ENCODE measurements around the gene SLC35G3.
"Not testable (repeated sequence)": the region's sequence is repeated elsewhere in the genome, so short reads cannot be mapped to it uniquely, and the experiment has no call there.

The SLC35G3 gene

GRCh38 chr17:35176897-35177296, 17.3 kb downstream of the SLC35G3 start:
- H3K79me2 ChIP-seq (ENCODE audit: insufficient read depth, low read length) = no peaks in the 10 kb centered on the region
- no peaks in the 10 kb centered on the region for H4K20me1 ChIP-seq (ENCODE audit: low read depth, low read length)
- no peak overlapping the region for H3K27ac ChIP-seq (ENCODE audit: low read depth, low read length)
- H3K4me3 ChIP-seq (ENCODE audit: insufficient read depth, low read length, poor library complexity, severe bottlenecking) = no peak overlapping the region
- H3F3A ChIP-seq (ENCODE audit: insufficient read depth) = no peaks in the 10 kb centered on the region
- H3K9me3 ChIP-seq (ENCODE audit: insufficient read depth, low read length) = no peaks in the 10 kb centered on the region
- H3K36me3 ChIP-seq (ENCODE audit: low read length) = no peaks in the 10 kb centered on the region
- H3K27me3 ChIP-seq (ENCODE audit: low read length) = no peaks in the 10 kb centered on the region
- TF ChIP-seq CTCF (IDR thresholded peaks at IDR 0.05; ENCODE audit: insufficient read depth, low read length, poor library complexity, severe bottlenecking) (no peak), EZH2phosphoT487 (conservative IDR thresholded peaks at IDR 0.05; ENCODE audit: low read length) (no peak)
- no peak overlapping the region for H2AFZ ChIP-seq (ENCODE audit: low read depth, low read length, severe bottlenecking)
- no peak overlapping the region for H3K9ac ChIP-seq (ENCODE audit: low read length)
- no peak overlapping the region for H3K4me2 ChIP-seq (ENCODE audit: low read depth, low read length, poor library complexity, severe bottlenecking)
- no peaks in the 10 kb centered on the region for H3K9me2 ChIP-seq (replicated peaks; ENCODE audit: insufficient read depth, low read length)

GRCh38 chr17:35175638-35176415, 18.4 kb downstream of the SLC35G3 start:
- H3K27me3 ChIP-seq (ENCODE audit: low read length) = no peaks in the 10 kb centered on the region
- H2AFZ ChIP-seq (ENCODE audit: low read depth, low read length, severe bottlenecking) = no peak overlapping the region
- H3K27ac ChIP-seq (ENCODE audit: low read depth, low read length) = no peak overlapping the region
- H3F3A ChIP-seq (ENCODE audit: insufficient read depth) = no peaks in the 10 kb centered on the region
- no peak for TF ChIP-seq CTCF (IDR thresholded peaks at IDR 0.05; ENCODE audit: insufficient read depth, low read length, poor library complexity, severe bottlenecking)
- no peak for TF ChIP-seq EZH2phosphoT487 (conservative IDR thresholded peaks at IDR 0.05; ENCODE audit: low read length)
- no peaks in the 10 kb centered on the region for H4K20me1 ChIP-seq (ENCODE audit: low read depth, low read length)
- H3K4me2 ChIP-seq (ENCODE audit: low read depth, low read length, poor library complexity, severe bottlenecking) = no peak overlapping the region
- no peaks in the 10 kb centered on the region for H3K9me3 ChIP-seq (ENCODE audit: insufficient read depth, low read length)
- H3K36me3 ChIP-seq (ENCODE audit: low read length) = no peaks in the 10 kb centered on the region
- no peak overlapping the region for H3K4me3 ChIP-seq (ENCODE audit: insufficient read depth, low read length, poor library complexity, severe bottlenecking)
- H3K9me2 ChIP-seq (replicated peaks; ENCODE audit: insufficient read depth, low read length) = no peaks in the 10 kb centered on the region
- no peaks in the 10 kb centered on the region for H3K79me2 ChIP-seq (ENCODE audit: insufficient read depth, low read length)
- no peak overlapping the region for H3K9ac ChIP-seq (ENCODE audit: low read length)

- TF ChIP-seq EZH2phosphoT487 (conservative IDR thresholded peaks at IDR 0.05; ENCODE audit: low read length) = no peak
- no peak for TF ChIP-seq CTCF (IDR thresholded peaks at IDR 0.05; ENCODE audit: insufficient read depth, low read length, poor library complexity, severe bottlenecking)
These were observed 19.3 kb downstream of the SLC35G3 start for GRCh38 chr17:35174835-35175334.

GRCh38 chr17:35172321-35172720, 21.9 kb downstream of the SLC35G3 start:
- H3K36me3 ChIP-seq (ENCODE audit: low read length); H2AFZ ChIP-seq (ENCODE audit: low read depth, low read length, severe bottlenecking); H3K9ac ChIP-seq (ENCODE audit: low read length); H3K4me3 ChIP-seq (ENCODE audit: insufficient read depth, low read length, poor library complexity, severe bottlenecking); H3K9me2 ChIP-seq (replicated peaks; ENCODE audit: insufficient read depth, low read length); H3K9me3 ChIP-seq (ENCODE audit: insufficient read depth, low read length); H3K4me2 ChIP-seq (ENCODE audit: low read depth, low read length, poor library complexity, severe bottlenecking); H4K20me1 ChIP-seq (ENCODE audit: low read depth, low read length); H3K27me3 ChIP-seq (ENCODE audit: low read length); H3K79me2 ChIP-seq (ENCODE audit: insufficient read depth, low read length); H3K27ac ChIP-seq (ENCODE audit: low read depth, low read length); H3F3A ChIP-seq (ENCODE audit: insufficient read depth): not testable (repeated sequence)

More at GRCh38 chr17:35174835-35175334, 19.3 kb downstream of the SLC35G3 start:
- no peak overlapping the region for H2AFZ ChIP-seq (ENCODE audit: low read depth, low read length, severe bottlenecking)
- no peaks in the 10 kb centered on the region for H3K27me3 ChIP-seq (ENCODE audit: low read length)
- no peak overlapping the region for H3K9ac ChIP-seq (ENCODE audit: low read length)
- no peaks in the 10 kb centered on the region for H4K20me1 ChIP-seq (ENCODE audit: low read depth, low read length)
- no peaks in the 10 kb centered on the region for H3K36me3 ChIP-seq (ENCODE audit: low read length)
- no peak overlapping the region for H3K27ac ChIP-seq (ENCODE audit: low read depth, low read length)
- H3K4me3 ChIP-seq (ENCODE audit: insufficient read depth, low read length, poor library complexity, severe bottlenecking) = no peak overlapping the region
- no peak overlapping the region for H3K4me2 ChIP-seq (ENCODE audit: low read depth, low read length, poor library complexity, severe bottlenecking)
- H3K9me2 ChIP-seq (replicated peaks; ENCODE audit: insufficient read depth, low read length) = no peaks in the 10 kb centered on the region
- no peaks in the 10 kb centered on the region for H3K9me3 ChIP-seq (ENCODE audit: insufficient read depth, low read length)
- no peaks in the 10 kb centered on the region for H3F3A ChIP-seq (ENCODE audit: insufficient read depth)
- no peaks in the 10 kb centered on the region for H3K79me2 ChIP-seq (ENCODE audit: insufficient read depth, low read length)
